Naive thymus-derived CD4-positive, alpha-beta T cell (primary cell): ENCODE results near the gene HSD11B1. TPM values are rescaled to one million over a fixed set of nuclear protein-coding genes. Genes with fewer than 3 reads are reported as not detected.
A peak's percentile ranks its signal among the peaks of the same experiment; 100 is the strongest.

Experiments
- ATAC-seq: fragments of 150-1000 bp; cut with Tn5 transposase; 2 replicates; pipeline ENCODE4 v1.10.0; 2021; ENCODE audit warnings: mild to moderate bottlenecking, moderate library complexity
- CTCF ChIA-PET: fragments of 350-600 bp; sonication (Branson Sonifier 250); formaldehyde crosslinking; loops from one replicate; lab custom pipeline; 2021; ENCODE audit warnings: antibody characterized with exemption; lab: Charles Lee
- POLR2A ChIA-PET: fragments of 350-600 bp; sonication (Branson Sonifier 250); formaldehyde crosslinking; loops from one replicate; lab custom pipeline; 2021; ENCODE audit warnings: antibody characterized with exemption, inconsistent platforms; lab: Charles Lee
- DNase-seq, 9 donors: peaks; one replicate each; pipeline versions ENCODE4 v3.0.0 to v3.0.0-alpha.2; 2020 to 2022; ENCODE audit warnings: mixed read lengths in 1 of 9
- H3K27ac ChIP-seq: one replicate; pipeline ENCODE4 v1.7.0; 2013; ENCODE audit warnings: mild to moderate bottlenecking, low read depth, low read length, moderate library complexity
- H3K27me3 ChIP-seq, 2 donors: one replicate each; pipeline ENCODE4 v1.7.0; 2013; ENCODE audit warnings: low read length in 2 of 2, mild to moderate bottlenecking in 2 of 2, moderate library complexity in 2 of 2; ENCODE audit not compliant: control insufficient read depth in 2 of 2, insufficient read depth in 2 of 2
- H3K36me3 ChIP-seq, 3 experiments: 1 replicate in 2 of 3; 2 replicates in 1 of 3; pipeline ENCODE4 v1.7.0; 2013; ENCODE audit warnings: low read length in 3 of 3, mild to moderate bottlenecking in 3 of 3, moderate library complexity in 1 of 3; ENCODE audit not compliant: insufficient read depth in 3 of 3, control insufficient read depth in 2 of 3
- H3K4me1 ChIP-seq, 2 donors: one replicate each; pipeline ENCODE4 v1.7.0; 2013; ENCODE audit warnings: low read length in 2 of 2, mild to moderate bottlenecking in 2 of 2, moderate library complexity in 1 of 2; ENCODE audit not compliant: control insufficient read depth in 2 of 2, insufficient read depth in 2 of 2
- H3K4me3 ChIP-seq: 2 replicates; pipeline ENCODE4 v1.7.0; 2013; ENCODE audit warnings: mild to moderate bottlenecking, low read length
- H3K9me3 ChIP-seq, 3 experiments: 1 replicate in 2 of 3; 2 replicates in 1 of 3; pipeline ENCODE4 v1.7.0; 2013; ENCODE audit warnings: low read length in 3 of 3; ENCODE audit not compliant: control insufficient read depth in 2 of 3
- H3K27ac Mint-ChIP-seq, 9 donors: one replicate each; pipeline ENCODE4 v1.8.0; 2020 to 2022; ENCODE audit warnings: mixed read lengths in 9 of 9, mild to moderate bottlenecking in 8 of 9, moderate library complexity in 5 of 9, inconsistent platforms in 2 of 9
- H3K27me3 Mint-ChIP-seq, 5 donors: one replicate each; pipeline ENCODE4 v1.8.0; 2021 to 2022; ENCODE audit warnings: mixed read lengths in 5 of 5, mild to moderate bottlenecking in 1 of 5
- H3K36me3 Mint-ChIP-seq, 5 donors: one replicate each; pipeline ENCODE4 v1.8.0; 2020 to 2022; ENCODE audit warnings: mixed read lengths in 5 of 5, mild to moderate bottlenecking in 3 of 5, inconsistent platforms in 1 of 5
- H3K4me1 Mint-ChIP-seq, 7 donors: one replicate each; pipeline ENCODE4 v1.8.0; 2020 to 2022; ENCODE audit warnings: mixed read lengths in 7 of 7, mild to moderate bottlenecking in 3 of 7, inconsistent platforms in 1 of 7
- H3K4me3 Mint-ChIP-seq, 10 donors: one replicate each; pipeline ENCODE4 v1.8.0; 2020 to 2022; ENCODE audit warnings: mild to moderate bottlenecking in 10 of 10, mixed read lengths in 10 of 10, moderate library complexity in 6 of 10, inconsistent platforms in 2 of 10
- H3K9me3 Mint-ChIP-seq, 11 donors: one replicate each; pipeline ENCODE4 v1.8.0; 2020 to 2022; ENCODE audit warnings: mixed read lengths in 11 of 11, mild to moderate bottlenecking in 4 of 11, inconsistent platforms in 1 of 11, moderate library complexity in 1 of 11
- intact Hi-C, 2 donors: fragments of 100-400 bp; cut with micrococcal nuclease; formaldehyde crosslinking; loops; one replicate each; pipeline ENCODE4 v1.15.1; 2023
- polyA plus RNA-seq, 2 donors: library from polyadenylated mRNA; unstranded; fragments of 300-500 nt; fragmentation: Illumina TruSeq; gene quantifications; one replicate each; pipeline ENCODE4 v1.2.3, GENCODE V29; 2021
- total RNA-seq, 6 experiments: library from RNA in 5 of 6; stranded (reverse) in 5 of 6; gene quantifications; 1 replicate in 5 of 6; 2 replicates in 1 of 6; pipeline ENCODE4 v1.2.3 and lab custom pipeline; 2021 to 2026

HSD11B1 gene
- total and polyA plus RNA-seq, 7 experiments from 2014 or later = 0.18 to 3.6 (median 0.50) TPM; not detected in 3

GRCh38 chr1:209662879-209663327 is 41.7 kb upstream of the HSD11B1 start:
- H3K4me3 Mint-ChIP-seq = no peak overlapping the region
- no peaks in the 10 kb centered on the region for H3K9me3 Mint-ChIP-seq
- no peaks in the 10 kb centered on the region for H3K9me3 ChIP-seq
- H3K4me3 ChIP-seq = no peak overlapping the region
- no peak overlapping the region for H3K27ac Mint-ChIP-seq
- no peak for DNase-seq
- no peaks in the 10 kb centered on the region for H3K27me3 ChIP-seq
- H3K36me3 Mint-ChIP-seq = peaks cover 0 to 10% (median 0%) of the 10 kb centered on the region in 5 donors
- H3K4me1 ChIP-seq = no peaks in the 10 kb centered on the region
- CTCF ChIA-PET = no interaction called here
- H3K27ac ChIP-seq = no peak overlapping the region
- POLR2A ChIA-PET = no interaction called here
- peaks cover 0 to 23% (median 10%) of the 10 kb centered on the region in 7 donors for H3K4me1 Mint-ChIP-seq
- no peak for ATAC-seq
- H3K27me3 Mint-ChIP-seq = peaks cover 0 to 5% (median 0%) of the 10 kb centered on the region in 5 donors
- H3K36me3 ChIP-seq = no peaks in the 10 kb centered on the region
- intact Hi-C loops = no loop called here

- POLR2A ChIA-PET = no interaction called here
- H3K27me3 ChIP-seq = no peaks in the 10 kb centered on the region
- H3K4me3 ChIP-seq = no peak overlapping the region
- DNase-seq (no peak), ATAC-seq (no peak)
- H3K36me3 ChIP-seq = no peaks in the 10 kb centered on the region
- no peak overlapping the region for H3K27ac ChIP-seq
- CTCF ChIA-PET = interaction anchor here (1.6 kb wide), 1 partner anchor 9 kb away, joined by 4 read pairs; no protein-coding TSS in a partner anchor
- intact Hi-C loops = no loop called here
- Mint-ChIP-seq H3K27ac (no peak overlapping the region), H3K4me1 (peaks cover 0 to 16% (median 4%) of the 10 kb centered on the region in 7 donors), H3K36me3 (peaks cover 0 to 15% (median 0%) of the 10 kb centered on the region in 5 donors), H3K9me3 (peaks cover 0 to 4% (median 0%) of the 10 kb centered on the region in 11 donors), H3K27me3 (peaks cover 0 to 5% (median 0%) of the 10 kb centered on the region in 5 donors), H3K4me3 (no peak overlapping the region)
- H3K9me3 ChIP-seq = no peaks in the 10 kb centered on the region
- H3K4me1 ChIP-seq = no peaks in the 10 kb centered on the region
These were observed 37.5 kb upstream of the HSD11B1 start for GRCh38 chr1:209667103-209667502.

GRCh38 chr1:209667708-209668107 is 36.9 kb upstream of the HSD11B1 start:
- no peak overlapping the region for H3K4me3 Mint-ChIP-seq
- ChIA-PET POLR2A (no interaction called here), CTCF (interaction anchor here (1.6 kb wide), 1 partner anchor 9 kb away, joined by 4 read pairs; no protein-coding TSS in a partner anchor)
- Histone ChIP-seq H3K4me3 (no peak overlapping the region), H3K4me1 (peaks cover 0 to under 1% of the 10 kb centered on the region in 2 donors), H3K27me3 (no peaks in the 10 kb centered on the region), H3K9me3 (no peaks in the 10 kb centered on the region), H3K27ac (no peak overlapping the region), H3K36me3 (no peaks in the 10 kb centered on the region)
- H3K27ac Mint-ChIP-seq = no peak overlapping the region
- ATAC-seq (peak; percentile 46), DNase-seq (no peak)
- intact Hi-C loops = no loop called here
- H3K4me1 Mint-ChIP-seq = peaks cover 0 to 22% (median 4%) of the 10 kb centered on the region in 7 donors
- H3K36me3 Mint-ChIP-seq = peaks cover 0 to 15% (median 0%) of the 10 kb centered on the region in 5 donors
- peaks cover 0 to 5% (median 0%) of the 10 kb centered on the region in 5 donors for H3K27me3 Mint-ChIP-seq
- H3K9me3 Mint-ChIP-seq = peaks cover 0 to 4% (median 0%) of the 10 kb centered on the region in 11 donors

GRCh38 chr1:209670441-209671082 is 34.1 kb upstream of the HSD11B1 start:
- intact Hi-C loops = loop anchor here in 1 of 2 donors (2.0 to 5.0 kb wide), 2 partner anchors 20 to 77 kb away; no protein-coding TSS in a partner anchor
- peaks cover 19 to 48% (median 31%) of the 10 kb centered on the region in 7 donors for H3K4me1 Mint-ChIP-seq
- no peak for DNase-seq
- Histone ChIP-seq H3K9me3 (no peaks in the 10 kb centered on the region), H3K4me1 (peaks cover 10 to 18% of the 10 kb centered on the region in 2 donors), H3K4me3 (no peak overlapping the region), H3K36me3 (no peaks in the 10 kb centered on the region), H3K27ac (no peak overlapping the region), H3K27me3 (no peaks in the 10 kb centered on the region)
- H3K9me3 Mint-ChIP-seq = peaks cover 0 to 4% (median 0%) of the 10 kb centered on the region in 11 donors
- no peak overlapping the region for H3K4me3 Mint-ChIP-seq
- H3K27me3 Mint-ChIP-seq = peaks cover 0 to 20% (median 16%) of the 10 kb centered on the region in 5 donors
- CTCF ChIA-PET = no interaction called here
- peaks cover 0 to 8% (median 0%) of the 10 kb centered on the region in 5 donors for H3K36me3 Mint-ChIP-seq
- POLR2A ChIA-PET = no interaction called here
- ATAC-seq = no peak
- no peak overlapping the region for H3K27ac Mint-ChIP-seq

GRCh38 chr1:209672705-209673630 is 31.7 kb upstream of the HSD11B1 start:
- POLR2A ChIA-PET = no interaction called here
- intact Hi-C loops = loop anchor here in 1 of 2 donors (1.0 to 5.0 kb wide), 4 partner anchors 13 to 74 kb away; no protein-coding TSS in a partner anchor
- peak in 1 of 9 donors; percentile 47 for DNase-seq

More at GRCh38 chr1:209672705-209673630, 31.7 kb upstream of the HSD11B1 start:
- CTCF ChIA-PET = interaction anchor here (1.0 to 1.6 kb wide), 2 partner anchors 19 to 96 kb away, joined by 3 to 8 read pairs; no protein-coding TSS in a partner anchor
- Mint-ChIP-seq H3K27me3 (peaks cover 15 to 44% (median 38%) of the 10 kb centered on the region in 5 donors), H3K36me3 (peaks cover 0 to 16% (median 0%) of the 10 kb centered on the region in 5 donors), H3K4me3 (peak overlapping the region in 2 of 10 donors; percentile 24 to 68), H3K4me1 (peaks cover 27 to 66% (median 43%) of the 10 kb centered on the region in 7 donors), H3K9me3 (peaks cover 0 to 4% (median 0%) of the 10 kb centered on the region in 11 donors), H3K27ac (peak overlapping the region in 3 of 9 donors; percentile 3 to 88 (median 51))
- H3K27me3 ChIP-seq = no peaks in the 10 kb centered on the region
- no peaks in the 10 kb centered on the region for H3K36me3 ChIP-seq
- ATAC-seq = peak; percentile 70
- H3K4me1 ChIP-seq = peaks cover 10 to 18% of the 10 kb centered on the region in 2 donors
- H3K4me3 ChIP-seq = no peak overlapping the region
- no peaks in the 10 kb centered on the region for H3K9me3 ChIP-seq
- no peak overlapping the region for H3K27ac ChIP-seq
